ENCODE results near the gene CRTC1. TPM values are rescaled to one million over a fixed set of nuclear protein-coding genes. Genes with fewer than 3 reads are reported as not detected.

CRTC1 gene
- total and polyA plus RNA-seq, 7 donors = 4.5 to 12.5 (median 8.1) TPM

- Histone ChIP-seq H3K27ac (no peak overlapping the region), H3K27me3 (ENCODE audit: insufficient read depth in 3 of 3, low read length in 2 of 3) (peaks cover 0 to 17% (median 7%) of the 10 kb centered on the region in 3 donors), H3K4me1 (no peaks in the 10 kb centered on the region), H3K9me3 (no peaks in the 10 kb centered on the region), H3K36me3 (ENCODE audit: insufficient read depth in 1 of 2, low read depth in 1 of 2) (no peaks in the 10 kb centered on the region), H3K4me3 (no peak overlapping the region)
- DNase-seq (no peak), ATAC-seq (no peak)
- WGBS, 3 donors = 66 to 74% (median 67%) methylated on average over 18 to 20 of the region's 20 CpGs
- TF ChIP-seq CTCF (IDR thresholded peaks at IDR 0.05) = no peak
- intact Hi-C loops (cut with DNase I) = no loop called here
These were observed 98.5 kb downstream of the CRTC1 start for GRCh38 chr19:18781885-18782527.

GRCh38 chr19:18782559-18783225 lies 99.2 kb downstream of the CRTC1 start:
- peaks cover 0 to 24% (median 14%) of the 10 kb centered on the region in 3 donors for H3K27me3 ChIP-seq (ENCODE audit: insufficient read depth in 3 of 3, low read length in 2 of 3)

GRCh38 chr19:18783958-18784785 lies 100.7 kb downstream of the CRTC1 start:
- peaks cover 0 to 39% (median 24%) of the 10 kb centered on the region in 3 donors for H3K27me3 ChIP-seq (ENCODE audit: insufficient read depth in 3 of 3, low read length in 2 of 3)
- H3K27ac ChIP-seq = no peak overlapping the region
- no peaks in the 10 kb centered on the region for H3K4me1 ChIP-seq
- no peak overlapping the region for H3K4me3 ChIP-seq
- TF ChIP-seq CTCF (IDR thresholded peaks at IDR 0.05) = no peak
- no peak for DNase-seq
- 76 to 77% (median 76%) methylated on average over 19 of the region's 19 CpGs for WGBS, 3 donors
- H3K9me3 ChIP-seq = no peaks in the 10 kb centered on the region
- no peaks in the 10 kb centered on the region for H3K36me3 ChIP-seq (ENCODE audit: insufficient read depth in 1 of 2, low read depth in 1 of 2)
- intact Hi-C loops (cut with DNase I) = no loop called here
- no peak for ATAC-seq

More at GRCh38 chr19:18782559-18783225, 99.2 kb downstream of the CRTC1 start:
- no peak overlapping the region for H3K27ac ChIP-seq
- H3K4me3 ChIP-seq = no peak overlapping the region
- H3K36me3 ChIP-seq (ENCODE audit: insufficient read depth in 1 of 2, low read depth in 1 of 2) = no peaks in the 10 kb centered on the region
- DNase-seq (no peak), ATAC-seq (no peak)
- no peaks in the 10 kb centered on the region for H3K4me1 ChIP-seq
- no peak for TF ChIP-seq CTCF (IDR thresholded peaks at IDR 0.05)
- intact Hi-C loops (cut with DNase I) = no loop called here
- 82 to 88% (median 83%) methylated on average over 22 of the region's 22 CpGs for WGBS, 3 donors
- no peaks in the 10 kb centered on the region for H3K9me3 ChIP-seq

GRCh38 chr19:18784786-18785120 lies 101.3 kb downstream of the CRTC1 start:
- H3K4me1 ChIP-seq = peaks cover 1% of the 10 kb centered on the region
- peak in 2 of 4 donors; percentile 6 to 16 for ATAC-seq
- no peak for TF ChIP-seq CTCF (IDR thresholded peaks at IDR 0.05)
- H3K4me3 ChIP-seq = no peak overlapping the region
- DNase-seq = no peak
- no peaks in the 10 kb centered on the region for H3K9me3 ChIP-seq
- intact Hi-C loops (cut with DNase I) = no loop called here
- H3K27me3 ChIP-seq (ENCODE audit: insufficient read depth in 3 of 3, low read length in 2 of 3) = peaks cover 0 to 44% (median 28%) of the 10 kb centered on the region in 3 donors
- H3K36me3 ChIP-seq (ENCODE audit: insufficient read depth in 1 of 2, low read depth in 1 of 2) = no peaks in the 10 kb centered on the region
- H3K27ac ChIP-seq = no peak overlapping the region
- WGBS, 3 donors = 31 to 41% (median 32%) methylated on average over 15 to 16 of the region's 16 CpGs

Measured in psoas muscle (tissue), 8 donors.